NCI-H226 (cell line): ENCODE results near the gene ZMAT5.
"Not testable (repeated sequence)": the region's sequence is repeated elsewhere in the genome, so short reads cannot be mapped to it uniquely, and the experiment has no call there.

ENCODE experiments used
- DNase-seq: peaks from one replicate; pipeline ENCODE4 v3.0.0-alpha.2; 2015

ZMAT5 gene

DNA sequence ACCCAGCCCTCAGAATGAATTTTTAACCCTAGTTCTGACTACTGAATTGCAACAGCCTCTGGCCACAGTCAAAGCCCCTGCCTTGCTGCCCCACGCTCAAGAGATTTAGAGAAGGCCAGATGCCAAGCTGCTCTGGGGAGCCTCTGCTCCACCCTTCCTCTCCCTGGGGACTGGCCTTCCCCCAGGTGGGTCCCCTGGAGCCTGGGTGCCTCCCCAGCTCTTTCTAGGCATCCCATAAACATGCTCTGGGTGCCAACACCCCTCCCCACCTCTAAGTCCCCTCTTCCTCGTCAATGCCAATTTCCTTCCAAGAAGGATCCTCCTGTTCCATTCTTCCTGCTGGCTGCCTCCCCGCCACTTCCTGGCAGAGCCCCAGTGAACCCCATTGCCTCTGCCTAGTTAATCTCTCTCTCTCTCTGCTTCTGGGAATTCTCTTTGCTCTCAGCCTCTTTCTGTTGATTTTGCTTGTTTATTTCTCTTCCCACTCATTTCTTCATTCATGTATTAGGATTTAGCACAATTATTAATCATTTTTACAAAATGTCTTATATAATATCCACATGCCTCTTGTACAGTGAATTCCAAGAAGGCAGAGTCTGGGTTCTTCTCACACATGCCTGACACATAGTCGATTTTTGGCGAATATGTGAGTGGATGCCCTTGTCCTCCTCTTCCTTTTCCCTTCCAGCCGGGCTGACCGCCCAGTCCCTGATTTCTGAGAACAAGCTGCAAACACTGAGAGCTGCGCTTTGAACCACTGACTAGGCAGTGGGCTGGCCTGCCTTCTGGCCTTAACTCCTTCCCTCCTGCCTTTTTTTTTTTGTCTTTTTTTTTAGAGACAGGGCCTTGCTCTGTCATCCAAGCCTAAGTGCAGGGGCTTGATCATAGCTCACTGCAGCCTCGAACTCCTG, 17.9 kb upstream of the ZMAT5 start:
- no peak for DNase-seq

DNA sequence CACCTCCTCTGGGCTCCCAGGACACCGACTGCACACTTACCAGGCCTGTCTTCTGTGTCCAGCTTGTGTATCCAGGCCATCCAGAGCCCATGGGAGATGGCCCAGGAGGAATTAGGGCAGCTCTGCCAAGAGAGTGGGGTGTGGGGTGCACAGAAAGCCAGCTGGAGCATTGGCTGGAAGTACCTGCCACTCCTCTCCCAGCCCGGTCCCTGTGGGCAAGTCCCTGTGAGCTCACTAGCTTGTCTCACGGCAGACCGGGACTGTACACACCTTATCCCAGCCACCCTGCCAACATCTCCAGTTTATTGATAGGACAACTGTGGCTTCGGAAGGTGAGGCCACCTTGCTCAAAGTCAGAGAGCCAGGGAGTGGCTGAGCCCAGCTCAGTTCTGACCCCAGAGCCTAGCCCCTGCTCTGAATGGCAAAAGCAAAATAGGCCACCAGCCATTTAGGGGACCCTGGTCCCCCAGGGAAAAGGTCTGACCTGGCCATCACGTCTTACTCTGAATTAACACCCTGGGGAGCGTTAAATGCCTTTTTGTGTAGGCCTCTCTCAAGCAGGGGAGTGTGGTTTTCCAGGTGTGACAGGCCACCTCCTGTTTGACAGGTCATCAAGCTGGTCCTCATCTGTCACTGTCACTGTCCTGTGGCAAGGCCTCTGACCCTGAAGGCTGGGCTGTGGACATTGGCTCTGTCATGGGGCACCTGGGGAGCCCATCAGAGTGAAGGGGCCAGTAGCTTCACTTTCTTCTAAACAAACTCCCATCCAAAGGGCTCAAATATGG, 15.4 kb upstream of the ZMAT5 start:
- no peak for DNase-seq

DNA sequence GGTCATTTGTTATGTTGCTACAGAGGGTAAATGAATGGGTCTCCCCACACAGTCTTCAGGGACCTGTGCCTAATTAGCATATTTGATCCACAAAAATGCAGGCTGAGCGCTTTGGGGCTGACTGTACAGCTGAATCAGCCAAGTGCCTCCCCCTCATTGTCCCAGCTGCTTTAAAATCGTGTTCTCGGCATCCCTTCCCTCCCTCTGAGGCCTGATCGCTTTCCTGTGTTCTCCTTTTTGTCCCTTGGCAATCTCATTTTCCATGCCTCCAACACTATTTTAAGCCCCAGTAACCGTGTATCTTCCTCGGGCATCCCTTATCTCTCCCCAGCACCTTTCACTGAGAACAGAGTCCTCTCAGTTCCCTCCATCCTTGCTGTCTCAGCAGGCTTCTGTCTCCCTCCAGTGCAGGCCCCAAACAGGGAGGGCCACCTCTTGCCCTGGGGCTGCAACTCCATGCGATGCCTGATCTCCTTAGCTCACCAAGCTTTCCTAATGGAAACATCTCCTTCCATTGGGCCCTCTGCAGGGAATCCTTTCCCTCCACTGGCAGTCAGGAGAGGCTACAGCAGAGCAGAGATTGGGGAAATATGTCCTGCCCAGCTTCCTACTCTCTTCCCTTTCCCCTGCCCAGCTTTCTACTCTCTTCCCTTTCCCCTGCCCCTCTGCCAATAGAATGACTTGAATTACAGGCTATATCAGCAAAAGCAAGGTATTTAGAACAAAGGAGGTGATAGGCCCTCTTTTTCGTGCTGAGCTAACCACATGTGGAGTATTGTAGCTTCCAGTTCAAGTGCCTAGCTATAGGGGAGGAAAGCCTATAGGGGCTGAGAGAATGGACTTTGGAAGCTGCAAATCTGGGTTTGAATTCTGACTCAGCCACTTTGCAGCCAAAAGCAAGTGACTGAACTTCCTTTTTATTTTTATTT, 14.2 kb upstream of the ZMAT5 start:
- peak; percentile 56 for DNase-seq

DNA sequence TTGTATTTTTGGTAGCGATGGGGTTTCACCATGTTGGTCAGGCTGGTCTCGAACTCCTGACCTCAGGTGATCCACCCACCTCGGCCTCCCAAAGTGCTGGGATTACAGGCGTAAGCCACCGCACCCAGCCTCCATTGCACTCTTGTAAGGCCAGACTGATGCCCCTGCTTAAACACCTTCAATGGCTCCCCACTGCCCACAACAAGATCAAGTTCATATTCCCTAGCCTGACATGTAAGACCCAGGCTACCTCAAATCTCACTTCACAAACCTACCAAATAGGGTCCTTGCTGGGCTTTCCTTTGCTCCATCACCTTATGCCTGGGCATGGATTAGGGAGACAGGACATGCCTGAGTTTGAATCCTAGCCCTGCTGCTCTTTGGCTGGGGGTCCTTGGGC, 13.4 kb upstream of the ZMAT5 start:
- no peak for DNase-seq

DNA sequence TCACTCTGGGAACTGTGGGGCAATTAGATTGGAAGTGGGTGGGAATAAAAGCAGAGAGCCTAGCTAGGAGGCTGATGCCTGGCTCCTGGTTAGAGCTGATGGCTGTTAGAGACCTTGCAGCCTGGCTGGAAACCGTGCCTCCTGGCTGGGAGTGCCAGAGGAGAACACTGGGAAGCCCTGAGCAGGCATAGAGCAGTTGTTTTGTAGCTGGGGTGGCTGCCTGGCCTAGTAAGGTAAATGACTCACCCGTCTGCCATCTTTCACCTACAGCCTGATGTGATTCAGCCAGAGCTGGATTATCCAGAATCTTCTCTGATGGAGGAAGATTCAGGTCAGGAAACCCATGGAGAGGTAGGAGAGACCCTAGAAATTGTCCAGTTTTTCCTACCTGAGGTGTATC, 6.4 kb upstream of the ZMAT5 start:
- DNase-seq = peak; percentile 47

DNA sequence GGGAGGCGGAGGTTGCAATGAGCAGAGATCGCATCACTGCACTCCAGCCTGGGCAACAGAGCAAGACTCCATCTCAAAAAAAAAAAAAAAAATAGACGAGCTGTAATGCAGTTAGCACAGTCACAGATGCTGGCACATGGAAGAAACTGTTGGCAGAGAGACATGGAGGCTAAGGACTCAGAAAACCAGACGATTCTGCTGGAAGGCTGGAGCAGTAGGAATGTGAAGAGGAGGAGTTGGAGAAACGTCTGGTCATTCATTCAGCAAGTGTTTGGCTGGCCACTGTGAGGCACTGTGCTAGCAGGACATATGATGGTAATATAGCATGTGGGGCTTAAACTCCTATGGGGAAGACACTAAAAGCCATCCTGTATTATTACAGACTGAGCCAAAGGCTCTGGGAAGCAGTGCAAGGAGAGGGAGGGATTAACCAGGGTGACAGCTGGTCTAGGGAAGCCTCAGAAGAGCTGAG, 5.4 kb upstream of the ZMAT5 start:
- DNase-seq = no peak

DNA sequence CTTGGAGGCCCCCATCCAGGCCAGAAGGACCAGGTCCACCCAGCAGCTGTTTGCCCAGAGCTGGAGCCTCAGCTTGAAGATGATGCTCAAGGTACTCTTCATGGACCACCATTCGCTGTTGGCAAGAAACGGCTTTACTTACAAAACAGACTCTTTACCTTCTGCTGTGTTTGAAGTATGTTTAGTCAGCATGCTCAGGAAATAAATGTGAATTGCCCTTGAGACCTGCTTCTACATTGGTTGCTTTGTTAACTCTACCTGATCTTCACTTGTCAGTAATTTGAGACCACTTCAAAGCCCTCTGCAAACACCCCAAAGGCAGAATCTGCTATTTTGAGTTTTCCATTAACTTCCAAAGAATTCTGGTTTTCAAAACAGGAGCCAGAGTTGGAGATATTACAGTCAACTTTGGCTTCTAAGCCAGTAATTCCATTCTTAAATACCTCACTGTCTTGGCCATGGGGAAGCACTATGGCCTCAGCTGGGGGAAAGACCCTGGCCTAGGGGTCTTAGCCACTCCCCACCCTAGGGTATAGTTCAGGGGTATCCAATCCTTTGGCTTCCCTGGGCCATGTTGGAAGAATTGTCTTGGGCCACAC, 3.0 kb upstream of the ZMAT5 start:
- no peak for DNase-seq

DNA sequence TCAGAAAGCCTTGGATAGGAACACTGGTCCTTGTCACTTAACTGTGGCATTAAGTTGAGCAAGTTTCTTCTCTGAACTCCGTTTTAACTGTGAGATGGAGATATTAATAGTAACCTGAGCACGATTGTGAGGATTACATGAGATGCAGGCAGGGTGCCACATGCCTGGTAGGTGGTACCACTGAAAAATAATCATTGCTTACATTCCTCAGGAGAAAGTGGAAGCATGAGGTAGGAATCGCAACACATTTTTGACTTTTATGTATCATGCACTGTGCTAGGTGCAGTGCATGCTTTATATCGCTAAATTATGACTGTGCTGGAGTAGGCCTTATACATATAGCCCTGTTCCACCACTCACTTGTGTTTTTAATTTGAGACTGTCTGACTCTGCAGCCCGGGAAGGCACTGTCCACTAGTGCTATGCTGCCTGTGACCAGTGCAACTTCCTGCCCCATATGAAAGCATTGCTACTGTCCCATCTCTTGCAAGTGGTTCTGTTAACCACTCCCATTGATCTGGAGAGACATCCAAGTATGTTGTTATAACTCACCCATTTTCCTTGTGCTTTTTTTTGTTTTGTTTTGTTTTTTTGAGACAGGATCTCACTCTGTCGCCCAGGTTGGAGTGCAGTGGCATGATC, 1.4 kb upstream of the ZMAT5 start:
- no peak for DNase-seq

DNA sequence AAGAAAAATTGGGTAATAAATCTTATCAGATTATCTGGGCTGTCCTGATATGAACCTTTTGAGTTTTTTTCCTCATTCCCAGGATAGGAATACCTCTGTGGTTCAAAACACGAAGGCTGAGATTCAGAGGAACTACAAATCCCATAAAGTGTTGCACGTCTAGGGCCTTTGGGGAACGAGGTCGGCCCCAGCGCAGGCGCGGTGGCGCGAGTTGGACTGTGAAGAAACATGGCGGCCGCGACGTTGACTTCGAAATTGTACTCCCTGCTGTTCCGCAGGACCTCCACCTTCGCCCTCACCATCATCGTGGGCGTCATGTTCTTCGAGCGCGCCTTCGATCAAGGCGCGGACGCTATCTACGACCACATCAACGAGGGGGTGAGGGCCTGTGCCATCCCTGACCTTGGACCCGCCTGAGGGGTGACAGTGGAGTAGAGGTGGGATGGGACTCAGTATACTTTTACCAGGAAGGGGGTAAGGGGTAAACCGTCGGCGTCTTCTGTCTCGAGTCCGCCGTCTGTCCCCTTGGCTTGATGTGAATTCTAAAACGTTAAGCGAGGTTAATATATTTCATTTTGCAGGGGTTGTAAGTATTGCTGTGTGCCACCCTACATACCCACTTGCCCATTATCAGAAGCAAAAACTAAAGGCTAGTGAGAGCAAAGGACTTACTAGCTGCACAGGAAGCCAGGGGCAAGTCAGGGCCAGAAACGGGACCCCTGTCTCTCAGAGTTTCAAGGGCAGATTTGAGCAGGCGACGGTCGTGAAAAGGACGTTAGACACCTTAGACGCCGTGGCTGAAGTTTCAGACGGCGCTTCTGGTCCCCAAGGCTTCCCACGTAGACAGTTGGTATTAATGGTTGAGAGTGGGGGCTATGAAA, 604 bp upstream of the ZMAT5 start, which contains the start of gene UQCR10:
Gene UQCR10 (plus strand): TSS at position 199 of the 881 bp plus-strand sequence. CDS start 30 bp downstream, at position 229.
- DNase-seq = peak; percentile 58

DNA sequence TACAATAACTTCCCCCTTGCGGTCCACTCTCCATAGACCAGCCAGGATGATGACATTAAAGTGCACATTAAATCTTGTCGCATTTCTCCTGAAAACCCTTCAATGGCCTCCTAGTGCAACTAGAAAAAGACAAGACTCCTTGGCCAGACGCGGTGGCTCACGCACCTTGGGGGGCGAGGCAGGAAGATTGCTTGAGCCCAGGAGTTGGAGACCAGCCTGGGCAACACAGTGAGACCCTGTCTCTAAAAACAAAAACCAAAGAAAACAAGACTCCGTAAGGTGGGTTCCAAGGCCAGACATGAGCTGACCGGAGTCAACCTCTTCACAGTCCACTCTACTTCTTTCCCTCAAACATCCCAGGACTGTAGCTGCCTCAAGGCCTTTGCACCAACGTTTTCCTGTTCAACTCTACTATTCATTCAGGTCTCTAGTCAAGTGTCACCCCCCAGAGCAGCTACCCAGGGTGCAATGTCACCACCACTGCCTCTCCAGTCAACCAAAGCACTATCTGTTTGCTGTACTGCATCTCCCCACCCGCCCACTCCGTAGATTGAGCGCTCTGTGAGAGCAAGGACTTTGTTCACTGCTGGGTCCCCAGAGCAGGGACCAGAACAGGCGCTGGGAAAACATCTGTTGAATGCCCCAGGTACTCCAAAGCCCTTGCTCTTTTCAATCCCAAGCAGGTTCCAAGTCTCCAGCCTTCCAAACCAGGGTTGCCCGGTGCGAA, 739 bp downstream of the ZMAT5 start:
- DNase-seq = no peak

DNA sequence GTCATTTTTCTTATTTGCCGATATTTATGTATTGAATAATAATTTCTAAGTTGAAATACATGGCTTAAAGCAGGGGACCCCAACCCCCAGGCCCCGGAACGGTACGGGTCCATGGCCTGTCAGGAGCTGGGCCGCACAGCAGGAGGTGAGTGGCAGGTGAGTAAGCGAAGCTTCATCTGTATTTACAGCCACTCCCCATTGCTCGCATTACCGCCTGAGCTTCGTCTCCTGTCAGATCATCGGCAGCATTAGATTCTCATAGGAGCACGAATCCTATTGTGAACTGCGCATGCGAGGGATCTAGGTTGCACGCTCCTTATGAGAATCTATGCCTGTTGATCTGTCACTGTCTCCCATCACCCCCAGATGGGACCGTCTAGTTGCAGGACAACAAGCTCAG, 4.5 kb downstream of the ZMAT5 start:
- DNase-seq = no peak

DNA sequence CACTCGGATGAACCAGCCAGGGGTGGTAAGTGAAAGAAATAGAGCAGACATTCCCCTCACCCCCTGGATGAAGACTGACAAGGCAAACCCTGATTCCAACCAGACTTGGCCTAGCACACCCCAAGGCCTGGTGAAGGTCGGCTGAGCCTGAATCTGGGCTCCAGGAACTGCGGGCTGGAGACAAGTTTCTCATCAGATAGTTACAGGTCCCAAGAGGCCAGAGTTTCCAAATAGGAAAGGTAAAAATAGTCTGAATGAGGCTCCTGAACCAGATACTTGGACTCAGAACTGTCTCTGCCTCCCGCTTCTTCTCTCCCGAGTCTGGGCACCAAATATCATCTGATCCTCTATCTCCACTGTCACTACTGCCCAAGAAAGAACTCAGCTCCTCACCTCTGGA, 7.8 kb downstream of the ZMAT5 start:
- DNase-seq = no peak

DNA sequence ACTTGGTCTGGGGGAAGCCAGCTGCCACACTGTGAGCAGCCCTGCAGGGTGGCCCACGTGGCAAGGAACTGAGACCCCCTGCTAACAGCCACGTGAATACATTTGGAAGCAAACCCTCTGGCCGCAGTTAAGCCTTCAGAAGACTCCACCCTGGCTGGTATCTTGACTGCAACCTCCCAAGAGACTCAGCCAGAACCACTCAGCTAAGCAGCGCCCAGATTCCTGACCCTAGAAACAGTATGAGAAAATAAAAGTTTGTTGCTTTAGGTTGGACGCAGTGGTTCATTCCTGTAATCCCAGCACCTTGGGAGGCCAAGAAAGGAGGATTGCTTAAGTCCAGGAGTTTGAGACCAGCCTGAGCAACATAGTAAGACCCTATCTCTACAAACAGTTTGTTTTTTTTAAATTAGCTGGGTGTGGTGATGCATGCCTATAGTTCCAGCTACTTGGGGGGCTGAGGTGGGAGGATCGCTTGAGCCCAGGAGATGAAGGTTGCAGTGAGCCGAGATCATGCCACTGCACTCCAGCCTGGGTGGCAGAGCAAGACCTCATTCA, 8.7 kb downstream of the ZMAT5 start:
- no peak for DNase-seq

DNA sequence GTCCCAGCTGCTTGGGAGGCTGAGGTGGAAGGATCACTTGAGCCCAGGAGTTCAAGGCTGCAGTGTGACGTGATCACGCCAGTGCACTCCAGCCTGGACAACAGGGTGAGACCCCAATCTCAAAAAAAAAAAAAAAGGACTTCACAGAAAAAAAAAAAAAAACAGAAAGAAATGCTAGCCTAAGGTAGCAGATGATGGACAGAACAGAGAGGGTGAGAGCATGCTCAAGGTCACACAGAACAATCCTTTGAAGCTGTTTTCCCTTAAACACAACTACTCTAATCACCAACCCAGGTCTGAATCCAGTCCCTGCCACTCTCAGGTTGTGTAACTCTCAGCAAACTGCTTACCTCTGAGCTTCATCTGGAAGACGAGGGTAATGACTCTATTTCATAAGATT, 9.7 kb downstream of the ZMAT5 start:
- no peak for DNase-seq

DNA sequence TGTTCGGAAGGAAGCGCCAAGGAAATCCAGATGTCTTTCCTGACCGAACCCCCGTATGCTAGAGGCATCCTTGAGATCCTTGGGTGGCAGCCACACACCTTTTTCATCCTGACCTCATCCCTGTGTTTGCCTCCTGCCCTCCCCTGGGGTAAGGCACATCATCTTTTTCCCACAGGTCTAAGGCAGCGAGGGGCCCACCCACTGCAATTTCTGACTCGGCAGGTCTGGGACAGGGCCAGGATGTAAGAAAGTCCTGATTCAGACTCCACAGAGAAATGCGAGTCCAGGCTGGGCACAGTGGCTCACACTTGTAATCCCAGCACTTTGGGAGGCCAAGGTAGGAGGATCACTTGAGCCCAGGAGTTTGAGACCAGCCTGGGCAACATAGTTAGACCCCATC, 10.5 kb downstream of the ZMAT5 start:
- no peak for DNase-seq

DNA sequence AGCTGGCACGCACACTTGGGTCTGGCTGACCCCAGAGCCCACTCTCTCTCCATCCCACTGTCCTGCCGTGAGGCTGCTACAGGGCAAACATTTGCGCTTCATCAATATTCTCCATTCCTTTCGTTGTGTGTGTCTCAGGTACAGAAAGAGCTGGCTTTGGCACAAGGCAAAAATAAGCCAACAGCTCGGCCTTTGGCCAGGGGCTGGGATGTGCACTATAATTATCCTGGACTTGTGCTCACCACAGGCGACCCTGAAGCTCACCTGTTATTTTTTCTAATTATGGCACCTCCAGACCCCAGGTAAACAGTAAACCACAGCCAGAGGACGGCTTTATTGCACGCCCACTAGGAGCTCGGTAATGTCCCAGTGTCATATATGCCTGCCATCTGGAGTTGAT, 10.9 kb downstream of the ZMAT5 start:
- DNase-seq = no peak

DNA sequence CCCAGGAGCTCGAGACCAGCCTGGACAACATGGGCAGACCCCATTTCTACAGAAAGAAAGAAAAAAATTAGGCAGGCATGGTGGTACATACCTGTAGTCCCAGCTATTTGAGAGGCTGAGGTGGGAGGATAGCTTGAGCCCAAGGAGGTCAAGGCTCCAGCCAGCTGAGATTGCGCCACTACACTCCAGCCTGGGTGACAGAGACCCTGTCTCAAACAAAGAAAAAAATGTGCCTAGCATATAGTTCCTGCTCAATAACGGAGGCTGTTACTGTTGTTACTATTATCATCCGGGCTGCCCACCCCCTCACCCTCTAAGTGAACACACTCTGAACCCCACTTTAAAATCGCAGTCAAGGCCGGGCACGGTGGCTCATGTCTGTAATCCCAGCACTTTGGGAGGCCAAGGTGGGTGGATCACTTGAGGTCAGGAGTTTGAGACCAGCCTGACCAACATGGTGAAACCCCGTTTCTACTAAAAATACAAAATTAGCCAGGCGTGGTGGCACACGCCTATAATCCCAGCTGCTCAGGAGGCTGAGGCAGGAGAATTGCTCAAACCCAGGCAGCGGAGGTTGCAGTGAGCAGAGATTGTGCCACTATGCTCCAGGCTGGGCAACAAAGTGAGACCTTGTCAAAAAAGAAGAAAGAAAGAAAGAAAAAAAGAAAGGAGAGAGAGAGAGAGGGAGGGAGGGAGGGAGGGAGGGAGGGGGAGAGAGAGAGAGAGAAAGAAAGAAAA, 12.0 kb downstream of the ZMAT5 start:
- not testable (repeated sequence) for DNase-seq

DNA sequence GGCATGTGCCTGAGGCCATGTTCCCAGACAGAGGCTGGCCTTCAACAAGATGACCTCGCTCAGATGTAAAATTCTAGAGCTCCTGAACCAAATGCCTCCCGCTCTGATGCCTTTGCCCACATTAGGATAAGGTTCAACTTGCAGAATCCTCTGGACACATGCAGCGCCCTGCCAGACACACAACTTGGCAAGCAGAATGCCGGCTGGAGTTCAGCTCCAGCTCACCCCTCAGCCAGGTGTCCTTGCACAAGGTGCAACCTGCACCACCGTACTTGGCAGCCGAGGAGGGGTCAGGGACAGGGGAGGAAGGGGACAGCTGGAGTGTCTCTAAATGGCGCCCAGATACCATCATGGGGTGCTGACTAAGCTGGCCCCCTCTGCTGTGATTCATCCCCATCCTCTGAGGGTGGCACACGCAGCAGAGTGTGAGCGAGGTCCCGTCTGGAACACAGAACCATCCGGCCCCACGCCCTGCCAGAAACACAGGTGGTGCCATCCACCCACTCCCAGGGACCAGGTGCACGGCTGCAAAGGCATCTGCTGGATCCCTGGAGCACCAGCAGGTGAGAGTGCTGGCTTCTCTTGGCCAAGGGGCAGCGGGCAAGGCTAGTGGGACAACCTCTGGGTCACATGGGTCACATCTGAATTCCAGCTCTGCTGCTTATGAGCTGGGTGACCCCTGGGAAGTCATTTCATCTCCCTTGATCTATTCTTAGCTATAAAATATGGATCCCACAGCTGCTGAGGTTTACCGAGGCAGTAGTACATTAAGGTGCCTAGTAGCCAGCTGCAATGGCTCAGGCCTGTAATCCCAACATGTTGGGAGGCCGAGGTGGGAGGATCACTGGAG, 12.8 kb downstream of the ZMAT5 start:
- no peak for DNase-seq
